Subcutaneous abdominal adipose tissue (tissue), 5 donors: ENCODE measurements around the gene WARS2.

Source experiments
- H3K27ac ChIP-seq: one replicate; pipeline ENCODE4 v1.7.0; 2013; ENCODE audit warnings: low read depth, mild to moderate bottlenecking, inconsistent platforms, low read length, moderate library complexity
- H3K27me3 ChIP-seq, 5 donors: one replicate each; pipeline ENCODE4 v1.7.0; 2013; ENCODE audit warnings: low read length in 5 of 5, inconsistent platforms in 1 of 5; ENCODE audit not compliant: control insufficient read depth in 5 of 5, insufficient read depth in 4 of 5
- H3K36me3 ChIP-seq, 5 donors: one replicate each; pipeline ENCODE4 v1.7.0; 2013; ENCODE audit warnings: low read length in 5 of 5; ENCODE audit not compliant: control insufficient read depth in 5 of 5, insufficient read depth in 5 of 5
- H3K4me1 ChIP-seq, 5 donors: one replicate each; pipeline ENCODE4 v1.7.0; 2013; ENCODE audit warnings: low read length in 5 of 5, mild to moderate bottlenecking in 3 of 5, moderate library complexity in 1 of 5; ENCODE audit not compliant: control insufficient read depth in 5 of 5, insufficient read depth in 5 of 5
- H3K4me3 ChIP-seq, 5 donors: one replicate each; pipeline ENCODE4 v1.7.0; 2013; ENCODE audit warnings: low read length in 5 of 5, low read depth in 1 of 5
- H3K9ac ChIP-seq, 5 donors: one replicate each; pipeline ENCODE4 v1.7.0; 2013; ENCODE audit warnings: low read length in 5 of 5, mild to moderate bottlenecking in 4 of 5, moderate library complexity in 3 of 5
- H3K9me3 ChIP-seq, 5 donors: one replicate each; pipeline ENCODE4 v1.7.0; 2013; ENCODE audit warnings: low read length in 5 of 5; ENCODE audit not compliant: control insufficient read depth in 5 of 5
- donor health status: healthy.
- donor health status: healthy.
- donor health status: healthy.
- donor health status: healthy.
- donor health status: healthy.

WARS2 gene

GRCh38 chr1:119097380-119097779 lies 43.1 kb downstream of the WARS2 start:
- no peak overlapping the region for H3K4me3 ChIP-seq
- no peaks in the 10 kb centered on the region for H3K9me3 ChIP-seq
- H3K4me1 ChIP-seq = peaks cover 0 to 8% (median 0%) of the 10 kb centered on the region in 5 donors
- H3K36me3 ChIP-seq = no peaks in the 10 kb centered on the region
- H3K27ac ChIP-seq = no peak overlapping the region
- H3K9ac ChIP-seq = no peak overlapping the region
- H3K27me3 ChIP-seq = no peaks in the 10 kb centered on the region

- Histone ChIP-seq H3K27me3 (no peaks in the 10 kb centered on the region), H3K27ac (no peak overlapping the region), H3K9me3 (peaks cover 0 to 3% (median 0%) of the 10 kb centered on the region in 5 donors), H3K9ac (no peak overlapping the region), H3K4me3 (no peak overlapping the region), H3K36me3 (no peaks in the 10 kb centered on the region), H3K4me1 (peaks cover 0 to 2% (median 0%) of the 10 kb centered on the region in 5 donors)
Measured at GRCh38 chr1:119093721-119094120, 46.7 kb downstream of the WARS2 start.

- H3K9ac ChIP-seq = no peak overlapping the region
- H3K4me3 ChIP-seq = no peak overlapping the region
Measured at GRCh38 chr1:119091618-119092017, 48.8 kb downstream of the WARS2 start.

GRCh38 chr1:119090250-119090649 lies 50.2 kb downstream of the WARS2 start:
- Histone ChIP-seq H3K27me3 (no peaks in the 10 kb centered on the region), H3K36me3 (no peaks in the 10 kb centered on the region), H3K9ac (no peak overlapping the region), H3K4me3 (no peak overlapping the region), H3K27ac (no peak overlapping the region), H3K4me1 (peaks cover 0 to 11% (median 6%) of the 10 kb centered on the region in 5 donors), H3K9me3 (peaks cover 0 to 3% (median 0%) of the 10 kb centered on the region in 5 donors)

More at GRCh38 chr1:119091618-119092017, 48.8 kb downstream of the WARS2 start:
- Histone ChIP-seq H3K9me3 (peaks cover 0 to 3% (median 0%) of the 10 kb centered on the region in 5 donors), H3K4me1 (peaks cover 0 to 11% (median 6%) of the 10 kb centered on the region in 5 donors), H3K27me3 (no peaks in the 10 kb centered on the region), H3K36me3 (no peaks in the 10 kb centered on the region), H3K27ac (no peak overlapping the region)

GRCh38 chr1:119086830-119087229 lies 53.6 kb downstream of the WARS2 start:
- Histone ChIP-seq H3K27ac (no peak overlapping the region), H3K36me3 (no peaks in the 10 kb centered on the region), H3K4me3 (no peak overlapping the region), H3K27me3 (no peaks in the 10 kb centered on the region), H3K4me1 (peaks cover 0 to 16% (median 6%) of the 10 kb centered on the region in 5 donors), H3K9ac (no peak overlapping the region), H3K9me3 (peaks cover 0 to 3% (median 0%) of the 10 kb centered on the region in 5 donors)

GRCh38 chr1:119084798-119085197 lies 55.7 kb downstream of the WARS2 start:
- H3K27ac ChIP-seq = no peak overlapping the region
- H3K36me3 ChIP-seq = no peaks in the 10 kb centered on the region
- peaks cover 0 to 16% (median 12%) of the 10 kb centered on the region in 5 donors for H3K4me1 ChIP-seq

GRCh38 chr1:119083980-119084379 lies 56.5 kb downstream of the WARS2 start:
- no peaks in the 10 kb centered on the region for H3K36me3 ChIP-seq
- peak overlapping the region in 1 of 5 donors; percentile 28 for H3K4me3 ChIP-seq
- no peaks in the 10 kb centered on the region for H3K9me3 ChIP-seq
- H3K9ac ChIP-seq = no peak overlapping the region
- H3K27ac ChIP-seq = no peak overlapping the region
- H3K27me3 ChIP-seq = no peaks in the 10 kb centered on the region
- peaks cover 0 to 17% (median 12%) of the 10 kb centered on the region in 5 donors for H3K4me1 ChIP-seq

More at GRCh38 chr1:119084798-119085197, 55.7 kb downstream of the WARS2 start:
- no peak overlapping the region for H3K9ac ChIP-seq
- peak overlapping the region in 2 of 5 donors; percentile 28 to 39 for H3K4me3 ChIP-seq
- no peaks in the 10 kb centered on the region for H3K27me3 ChIP-seq
- H3K9me3 ChIP-seq = no peaks in the 10 kb centered on the region

GRCh38 chr1:119083479-119083878 lies 57.0 kb downstream of the WARS2 start:
- no peak overlapping the region for H3K9ac ChIP-seq
- no peaks in the 10 kb centered on the region for H3K27me3 ChIP-seq

GRCh38 chr1:119081700-119082099 lies 58.8 kb downstream of the WARS2 start:
- H3K27me3 ChIP-seq = no peaks in the 10 kb centered on the region
- no peak overlapping the region for H3K27ac ChIP-seq
- H3K4me3 ChIP-seq = no peak overlapping the region

More at GRCh38 chr1:119083479-119083878, 57.0 kb downstream of the WARS2 start:
- Histone ChIP-seq H3K4me1 (peaks cover 0 to 17% (median 12%) of the 10 kb centered on the region in 5 donors), H3K9me3 (no peaks in the 10 kb centered on the region), H3K4me3 (no peak overlapping the region), H3K36me3 (no peaks in the 10 kb centered on the region), H3K27ac (no peak overlapping the region)

GRCh38 chr1:119081267-119081666 lies 59.2 kb downstream of the WARS2 start:
- no peaks in the 10 kb centered on the region for H3K9me3 ChIP-seq
- H3K36me3 ChIP-seq = no peaks in the 10 kb centered on the region
- no peak overlapping the region for H3K4me3 ChIP-seq
- no peaks in the 10 kb centered on the region for H3K27me3 ChIP-seq
- peaks cover 0 to 15% (median 6%) of the 10 kb centered on the region in 5 donors for H3K4me1 ChIP-seq
- H3K27ac ChIP-seq = no peak overlapping the region
- no peak overlapping the region for H3K9ac ChIP-seq

More at GRCh38 chr1:119081700-119082099, 58.8 kb downstream of the WARS2 start:
- Histone ChIP-seq H3K9ac (no peak overlapping the region), H3K4me1 (peaks cover 0 to 15% (median 6%) of the 10 kb centered on the region in 5 donors), H3K36me3 (no peaks in the 10 kb centered on the region), H3K9me3 (no peaks in the 10 kb centered on the region)
